SK-N-SH (cell line): ENCODE data around the gene SAMD4A. TPM values are rescaled to one million over a fixed set of nuclear protein-coding genes. Genes with fewer than 3 reads are reported as not detected.

Experiments used
- CTCF ChIA-PET: fragments of 300-600, 350-600 bp; formaldehyde crosslinking; extraction: SDS; loops from one replicate; lab custom pipeline; 2021; lab: Yijun Ruan, JAX
- POLR2A ChIA-PET: fragments of 350-600 bp; sonication (Branson Sonifier 250); formaldehyde crosslinking; extraction: SDS; loops from one replicate; lab custom pipeline; 2020; ENCODE audit warnings: antibody characterized with exemption, inconsistent platforms; lab: Yijun Ruan, JAX
- DNase-seq: peaks from one replicate; pipeline ENCODE4 v3.0.0; 2012
- H2AFZ ChIP-seq: fragments of 200-600 bp; sonication (generic); 2 replicates; pipeline ENCODE4 v1.8.1; 2016; ENCODE audit warnings: antibody characterized with exemption, mild to moderate bottlenecking, low read depth
- H3F3A ChIP-seq: fragments of 200-600 bp; sonication (generic); replicated peaks from 2 replicates; pipeline ENCODE3; 2016; ENCODE audit warnings: antibody characterized with exemption, mild to moderate bottlenecking; ENCODE audit not compliant: insufficient read depth
- H3K27ac ChIP-seq, 2 experiments: fragments of 200-500 bp in 1 of 2; fragments of 200-600 bp in 1 of 2; sonication (Bioruptor generic) in 1 of 2; sonication (generic), shearing (Covaris generic) in 1 of 2; 2 replicates each; pipeline versions ENCODE4 v1.5.1 to v1.6.1; 2014 to 2016; ENCODE audit warnings: low read depth in 2 of 2, inconsistent platforms in 1 of 2, low read length in 1 of 2, mild to moderate bottlenecking in 1 of 2, mixed read lengths in 1 of 2
- H3K27me3 ChIP-seq: fragments of 200-600 bp; sonication (generic), shearing (Covaris generic); 2 replicates; pipeline ENCODE4 v1.6.1; 2016; ENCODE audit warnings: mixed run types; ENCODE audit not compliant: insufficient read depth
- H3K36me3 ChIP-seq, 2 experiments: fragments of 200-500 bp in 1 of 2; fragments of 200-600 bp in 1 of 2; sonication (Bioruptor generic) in 1 of 2; sonication (generic) in 1 of 2; replicated peaks in 1 of 2; 2 replicates each; pipeline versions ENCODE3 to v1.5.1; 2014 to 2016; ENCODE audit warnings: low read length in 1 of 2, mild to moderate bottlenecking in 1 of 2; ENCODE audit not compliant: insufficient read depth in 2 of 2, control insufficient read depth in 1 of 2
- H3K4me1 ChIP-seq, 2 experiments: fragments of 200-500 bp in 1 of 2; fragments of 200-600 bp in 1 of 2; sonication (Bioruptor generic) in 1 of 2; sonication (generic), shearing (Covaris generic) in 1 of 2; 2 replicates each; pipeline versions ENCODE4 v1.5.1 to v1.6.1; 2014 to 2016; ENCODE audit warnings: low read depth in 1 of 2, low read length in 1 of 2, mixed run types in 1 of 2; ENCODE audit not compliant: insufficient read depth in 2 of 2, control insufficient read depth in 1 of 2
- H3K4me2 ChIP-seq: fragments of 200-600 bp; sonication (generic), shearing (Covaris generic); 2 replicates; pipeline ENCODE4 v1.6.1; 2017; ENCODE audit warnings: mixed run types
- H3K4me3 ChIP-seq, 2 experiments: fragments of 200-500 bp in 1 of 2; fragments of 200-600 bp in 1 of 2; sonication (Bioruptor generic) in 1 of 2; sonication (generic), shearing (Covaris generic) in 1 of 2; 2 replicates each; pipeline versions ENCODE4 v1.5.1 to v1.8.1; 2014 to 2016; ENCODE audit warnings: low read depth in 2 of 2, inconsistent platforms in 1 of 2, low read length in 1 of 2, mild to moderate bottlenecking in 1 of 2, mixed read lengths in 1 of 2, moderate library complexity in 1 of 2
- H3K79me2 ChIP-seq: fragments of 200-600 bp; sonication (generic); 2 replicates; pipeline ENCODE4 v1.8.1; 2017; ENCODE audit warnings: mild to moderate bottlenecking; ENCODE audit not compliant: insufficient read depth
- H3K9ac ChIP-seq: fragments of 200-600 bp; sonication (generic); 2 replicates; pipeline ENCODE4 v1.6.1; 2017; ENCODE audit warnings: mixed run types
- H3K9me2 ChIP-seq: fragments of 200-600 bp; sonication (generic); 2 replicates; pipeline ENCODE4 v1.6.1; 2017; ENCODE audit warnings: mixed run types
- H3K9me3 ChIP-seq: fragments of 200-600 bp; sonication (generic); 2 replicates; pipeline ENCODE4 v1.6.1; 2017; ENCODE audit warnings: mixed run types, mild to moderate bottlenecking, moderate library complexity
- H4K20me1 ChIP-seq: fragments of 200-600 bp; sonication (generic); 2 replicates; pipeline ENCODE4 v1.6.1; 2017; ENCODE audit warnings: mild to moderate bottlenecking, mixed run types; ENCODE audit not compliant: insufficient read depth
- CHD2 ChIP-seq: fragments of 150-350 bp; IDR thresholded peaks from 2 replicates; pipeline ENCODE4 v1.6.1; 2018; ENCODE audit warnings: low read length; ENCODE audit not compliant: partially characterized antibody
- CTCF ChIP-seq: fragments of 200-600 bp; sonication (generic); IDR thresholded peaks from 2 replicates; pipeline ENCODE4 v1.6.1; 2017; ENCODE audit warnings: antibody characterized with exemption, mild to moderate bottlenecking, moderate library complexity
- MAX ChIP-seq: IDR thresholded peaks from 2 replicates; pipeline ENCODE4 v1.4.0; 2012; ENCODE audit warnings: low read depth
- MXI1 ChIP-seq: IDR thresholded peaks from 2 replicates; pipeline ENCODE4 v1.6.1; 2012; ENCODE audit warnings: mild to moderate bottlenecking, low read depth, low read length, improper control_type of control experiment
- NFIC ChIP-seq: IDR thresholded peaks from 2 replicates; pipeline ENCODE4 v1.4.0; 2012; ENCODE audit warnings: borderline replicate concordance
- RAD21 ChIP-seq: IDR thresholded peaks from 2 replicates; pipeline ENCODE4 v1.6.1; 2012; ENCODE audit warnings: mild to moderate bottlenecking, low read length
- REST ChIP-seq: IDR thresholded peaks from 2 replicates; pipeline ENCODE4 v1.6.1; 2012; ENCODE audit warnings: mild to moderate bottlenecking, low read depth, low read length, moderate library complexity
- RFX5 ChIP-seq: IDR thresholded peaks from 2 replicates; pipeline ENCODE4 v1.6.1; 2012; ENCODE audit warnings: mild to moderate bottlenecking, improper control_type of control experiment, low read length
- TAF1 ChIP-seq: IDR thresholded peaks from 2 replicates; pipeline ENCODE4 v1.6.1; 2012; ENCODE audit warnings: low read depth, mild to moderate bottlenecking, low read length, moderate library complexity, borderline replicate concordance
- TCF12 ChIP-seq: IDR thresholded peaks from 2 replicates; pipeline ENCODE4 v1.4.0; 2012
- TEAD4 ChIP-seq: IDR thresholded peaks from 2 replicates; pipeline ENCODE4 v1.4.0; 2012; ENCODE audit warnings: mild to moderate bottlenecking, borderline replicate concordance; ENCODE audit not compliant: insufficient read depth
- WGBS: methylation state at CpG from one replicate; pipeline ENCODE4 v1.1.6; 2017; ENCODE audit warnings: low lambda C conversion rate; 5-methylcytosine and 5-hydroxymethylcytosine counted together
- polyA plus RNA-seq, 3 experiments: library from polyadenylated mRNA; depleted of rRNA; stranded (reverse); fragments of >200 nt; gene quantifications; 2 replicates each; pipeline ENCODE4 v1.2.3, GENCODE V29; 2012

The SAMD4A gene
- polyA plus RNA-seq, 1 of the 3 experiments (the other 2 are of a cell fraction) = 5.0 TPM

- TF ChIP-seq RAD21 (no peak), NFIC (no peak; the same call in 1 of the 2 replicates), TEAD4 (no peak), MXI1 (no peak), REST (no peak), MAX (no peak)
- TF ChIP-seq, all 33 proteins: peak for 5
Measured at GRCh38 chr14:54599966-54600716, 33.2 kb downstream of the SAMD4A start (continued).

GRCh38 chr14:54600717-54601109, 33.8 kb downstream of the SAMD4A start:
- no peak for TF ChIP-seq CTCF
- TF ChIP-seq TAF1 = no peak
- no peak for TF ChIP-seq CHD2
- peak; percentile 29; the same call in 1 of the 2 replicates for TF ChIP-seq TCF12
- TF ChIP-seq RFX5 = no peak
- no peaks in the 10 kb centered on the region for H3K27me3 ChIP-seq
- no peaks in the 10 kb centered on the region for H3K9me3 ChIP-seq
- CTCF ChIA-PET = interaction anchor here (0.8 to 1.6 kb wide), 6 partner anchors 35 to 204 kb away, joined by 3 to 5 read pairs (median 4); no protein-coding TSS in a partner anchor
- H3K9me2 ChIP-seq = no peaks in the 10 kb centered on the region
- H4K20me1 ChIP-seq = no peaks in the 10 kb centered on the region; the same call in 1 of the 2 replicates
- POLR2A ChIA-PET = no interaction called here
- no peak overlapping the region for H2AFZ ChIP-seq
- no peak for DNase-seq
- 86% methylated on average over 3 of the region's 3 CpGs for WGBS
- H3F3A ChIP-seq = peaks cover 35% of the 10 kb centered on the region
- H3K4me2 ChIP-seq = no peak overlapping the region
- no peak overlapping the region for H3K4me3 ChIP-seq
- peaks cover 0 to 3% of the 10 kb centered on the region in 2 experiments for H3K36me3 ChIP-seq
- peaks cover 4 to 31% of the 10 kb centered on the region in 2 experiments; a peak in 3 of 4 replicates for H3K4me1 ChIP-seq
- no peak overlapping the region for H3K9ac ChIP-seq
- peak overlapping the region; percentile 56 to 62 for H3K27ac ChIP-seq
- H3K79me2 ChIP-seq = peaks cover 100% of the 10 kb centered on the region
